Fibroblast of skin of scalp (primary cell): Measurements from ENCODE around the gene CDHR4.
"Not testable (repeated sequence)": the region's sequence is repeated elsewhere in the genome, so short reads cannot be mapped to it uniquely, and the experiment has no call there.

Source experiments
- DNase-seq: peaks from one replicate; pipeline ENCODE4 v3.0.0-alpha.2; 2013

The CDHR4 gene

GRCh38 chr3:49779358-49780079 lies 20.2 kb downstream of the CDHR4 start:
- peak; percentile 52 for DNase-seq

- not testable (repeated sequence) for DNase-seq
Measured at GRCh38 chr3:49776101-49776500, 23.6 kb downstream of the CDHR4 start.

- no peak for DNase-seq
Measured at GRCh38 chr3:49775538-49775937, 24.1 kb downstream of the CDHR4 start.

- DNase-seq = no peak
Measured at GRCh38 chr3:49772703-49773102, 27.0 kb downstream of the CDHR4 start.

GRCh38 chr3:49771340-49771938 lies 28.2 kb downstream of the CDHR4 start:
- no peak for DNase-seq

- no peak for DNase-seq
Measured at GRCh38 chr3:49769926-49770325, 29.7 kb downstream of the CDHR4 start.

GRCh38 chr3:49769286-49769915 lies 30.3 kb downstream of the CDHR4 start:
- DNase-seq = no peak

GRCh38 chr3:49763981-49764380 lies 35.7 kb downstream of the CDHR4 start:
- DNase-seq = no peak

- DNase-seq = no peak
Measured at GRCh38 chr3:49761661-49762060, 38.0 kb downstream of the CDHR4 start.

- DNase-seq = no peak
Measured at GRCh38 chr3:49759226-49759625, 40.4 kb downstream of the CDHR4 start.

- no peak for DNase-seq
Measured at GRCh38 chr3:49757197-49757596, 42.5 kb downstream of the CDHR4 start.

- no peak for DNase-seq
Measured at GRCh38 chr3:49756036-49756435, 43.6 kb downstream of the CDHR4 start.

- no peak for DNase-seq
Measured at GRCh38 chr3:49754536-49754935, 45.1 kb downstream of the CDHR4 start.

- no peak for DNase-seq
Measured at GRCh38 chr3:49751501-49751900, 48.2 kb downstream of the CDHR4 start.

- DNase-seq = no peak
Measured at GRCh38 chr3:49750056-49750455, 49.6 kb downstream of the CDHR4 start.

GRCh38 chr3:49748874-49749273 lies 50.8 kb downstream of the CDHR4 start:
- DNase-seq = not testable (repeated sequence)

GRCh38 chr3:49747792-49748480 lies 51.7 kb downstream of the CDHR4 start:
- peak; percentile 43 for DNase-seq

- peak; percentile 11 for DNase-seq
Measured at GRCh38 chr3:49745986-49746385, 53.7 kb downstream of the CDHR4 start.
